Testis (tissue), 3 donors: ENCODE measurements around the gene SPIN1. TPM values are rescaled to one million over a fixed set of nuclear protein-coding genes. Genes with fewer than 3 reads are reported as not detected.

Source experiments
- DNase-seq: peaks from one replicate; pipeline ENCODE4 v3.0.0-alpha.2; 2019
- H3K27ac ChIP-seq, 2 donors: fragments of 200-600 bp; sonication (generic); one replicate each; pipeline ENCODE4 v1.5.1; 2019
- H3K27me3 ChIP-seq: fragments of 200-600 bp; sonication (generic); one replicate; pipeline ENCODE4 v1.5.1; 2019
- H3K36me3 ChIP-seq: fragments of 200-600 bp; sonication (generic); one replicate; pipeline ENCODE4 v1.5.1; 2017; ENCODE audit warnings: low read depth; ENCODE audit errors: missing control alignments
- H3K4me1 ChIP-seq: fragments of 200-600 bp; sonication (generic); one replicate; pipeline ENCODE4 v1.5.1; 2019
- H3K4me3 ChIP-seq, 2 donors: fragments of 200-600 bp; sonication (generic); one replicate each; pipeline ENCODE4 v1.5.1; 2017 to 2019
- H3K9me3 ChIP-seq: fragments of 200-600 bp; sonication (generic); one replicate; pipeline ENCODE4 v1.5.1; 2017
- CTCF ChIP-seq, 3 experiments: fragments of 450-650 bp in 2 of 3; fragments of 200-600 bp in 1 of 3; sonication (generic) in 1 of 3; IDR thresholded peaks; one replicate each; pipeline ENCODE4 v1.5.1; 2016 to 2019; ENCODE audit warnings: antibody characterized with exemption in 3 of 3, mild to moderate bottlenecking in 2 of 3, moderate library complexity in 1 of 3
- POLR2A ChIP-seq: fragments of 450-650 bp; IDR thresholded peaks from one replicate; pipeline ENCODE4 v1.6.1; 2017; ENCODE audit warnings: antibody characterized with exemption, mild to moderate bottlenecking, moderate library complexity
- WGBS, 2 donors: methylation state at CpG; one replicate each; pipeline ENCODE4 v1.1.5; 2018; 5-methylcytosine and 5-hydroxymethylcytosine counted together
- intact Hi-C: fragments of 100-400 bp; cut with DNase I; formaldehyde crosslinking; loops from one replicate; pipeline ENCODE4 v1.15.1; 2023; ENCODE audit warnings: low total_unique reads
- polyA plus RNA-seq: library from polyadenylated mRNA; stranded (reverse); fragments of 350-450 nt; fragmentation: Illumina TruSeq; extraction: RNeasy Lipid Tissue Mini Kit (QIAGEN cat#74804); gene quantifications from one replicate; pipeline ENCODE4 v1.2.3, GENCODE V29; 2014; ENCODE audit warnings: low read depth, low replicate concordance; ENCODE audit not compliant: insufficient read depth
- total RNA-seq, 2 donors: library from RNA; depleted of rRNA; stranded (reverse); fragments of >200 nt; gene quantifications; one replicate each; pipeline ENCODE4 v1.2.3, GENCODE V29; 2016

Gene SPIN1
- total and polyA plus RNA-seq, 3 donors from 2014 or later, result 93.7 to 139 (median 119) TPM

GRCh38 chr9:88514247-88514646 lies 126.0 kb downstream of the SPIN1 start:
- 93% methylated on average over 6 of the region's 6 CpGs for WGBS, 2 donors
- TF ChIP-seq CTCF (IDR thresholded peaks at IDR 0.05), result no peak
- TF ChIP-seq POLR2A, result no peak
- Histone ChIP-seq H3K36me3 (no peaks in the 10 kb centered on the region), H3K9me3 (no peaks in the 10 kb centered on the region), H3K27ac (no peak overlapping the region), H3K4me1 (no peaks in the 10 kb centered on the region), H3K4me3 (no peak overlapping the region), H3K27me3 (no peaks in the 10 kb centered on the region)
- intact Hi-C loops, result no loop called here
- DNase-seq, result no peak

- H3K27me3 ChIP-seq, result no peaks in the 10 kb centered on the region
- H3K4me1 ChIP-seq, result no peaks in the 10 kb centered on the region
- no peaks in the 10 kb centered on the region for H3K36me3 ChIP-seq
- no peak overlapping the region for H3K4me3 ChIP-seq
- TF ChIP-seq POLR2A (no peak), CTCF (IDR thresholded peaks at IDR 0.05) (no peak)
- no peak for DNase-seq
- H3K27ac ChIP-seq, result no peak overlapping the region
- no peaks in the 10 kb centered on the region for H3K9me3 ChIP-seq
- intact Hi-C loops, result no loop called here
- WGBS, 2 donors, result 55 to 64% methylated on average over 4 of the region's 4 CpGs
Observed at GRCh38 chr9:88521308-88521707, 133.1 kb downstream of the SPIN1 start.

- no peak for TF ChIP-seq CTCF (IDR thresholded peaks at IDR 0.05)
- TF ChIP-seq POLR2A, result no peak
Observed at GRCh38 chr9:88522360-88522759, 134.1 kb downstream of the SPIN1 start.

GRCh38 chr9:88523056-88523455 lies 134.8 kb downstream of the SPIN1 start:
- WGBS, 2 donors, result 92% methylated on average over 3 of the region's 3 CpGs
- no peaks in the 10 kb centered on the region for H3K36me3 ChIP-seq
- intact Hi-C loops, result no loop called here

More at GRCh38 chr9:88522360-88522759, 134.1 kb downstream of the SPIN1 start:
- H3K4me1 ChIP-seq, result no peaks in the 10 kb centered on the region
- intact Hi-C loops, result no loop called here
- H3K36me3 ChIP-seq, result no peaks in the 10 kb centered on the region
- 93 to 94% methylated on average over 4 of the region's 4 CpGs for WGBS, 2 donors
- no peak overlapping the region for H3K4me3 ChIP-seq
- no peak overlapping the region for H3K27ac ChIP-seq
- no peak for DNase-seq
- no peaks in the 10 kb centered on the region for H3K27me3 ChIP-seq
- H3K9me3 ChIP-seq, result no peaks in the 10 kb centered on the region

More at GRCh38 chr9:88523056-88523455, 134.8 kb downstream of the SPIN1 start:
- Histone ChIP-seq H3K9me3 (no peaks in the 10 kb centered on the region), H3K27me3 (no peaks in the 10 kb centered on the region), H3K4me3 (no peak overlapping the region), H3K27ac (no peak overlapping the region), H3K4me1 (no peaks in the 10 kb centered on the region)
- no peak for DNase-seq
- no peak for TF ChIP-seq POLR2A
- no peak for TF ChIP-seq CTCF (IDR thresholded peaks at IDR 0.05)
